GM12878 (cell line): ENCODE results near the gene FADD. TPM values are rescaled to one million over a fixed set of nuclear protein-coding genes. Genes with fewer than 3 reads are reported as not detected.

Source experiments
- ESRRA ChIP-seq: IDR thresholded peaks from 2 replicates; pipeline ENCODE4 v1.6.1; 2012; ENCODE audit warnings: mild to moderate bottlenecking, low read length, improper control_type of control experiment
- HSF1 ChIP-seq: fragments of 150-350 bp; IDR thresholded peaks from 2 replicates; pipeline ENCODE4 v1.6.1; 2014; ENCODE audit warnings: mild to moderate bottlenecking, low read depth, low read length
- KAT2A ChIP-seq: conservative IDR thresholded peaks from 2 replicates; pipeline ENCODE4 v1.6.1; 2011; ENCODE audit warnings: low read depth, low read length; ENCODE audit not compliant: control insufficient read depth
- LARP7 ChIP-seq: fragments of 450-650 bp; IDR thresholded peaks from 2 replicates; pipeline ENCODE4 v1.6.1; 2017; ENCODE audit warnings: mild to moderate bottlenecking
- MAX ChIP-seq: IDR thresholded peaks from 2 replicates; pipeline ENCODE4 v1.6.1; 2012; ENCODE audit warnings: low read depth, low read length, improper control_type of control experiment
- MEF2A ChIP-seq: IDR thresholded peaks from 2 replicates; pipeline ENCODE4 v1.6.1; 2011; ENCODE audit warnings: low read depth, mild to moderate bottlenecking, low read length, moderate library complexity; ENCODE audit not compliant: insufficient read depth
- MLLT1 ChIP-seq: fragments of 450-650 bp; IDR thresholded peaks from 2 replicates; pipeline ENCODE4 v1.6.1; 2016; ENCODE audit warnings: mild to moderate bottlenecking
- MTA3 ChIP-seq: IDR thresholded peaks from 2 replicates; pipeline ENCODE4 v1.6.1; 2012; ENCODE audit warnings: low read length, inconsistent platforms, borderline replicate concordance
- NFIC ChIP-seq: IDR thresholded peaks from 2 replicates; pipeline ENCODE4 v1.6.1; 2012; ENCODE audit warnings: low read depth, mild to moderate bottlenecking, inconsistent platforms, low read length, moderate library complexity
- NRF1 ChIP-seq: conservative IDR thresholded peaks from 2 replicates; pipeline ENCODE4 v1.6.1; 2011; ENCODE audit warnings: mild to moderate bottlenecking, low read depth, low read length, improper control_type of control experiment
- PML ChIP-seq: IDR thresholded peaks from 2 replicates; pipeline ENCODE4 v1.6.1; 2012; ENCODE audit warnings: low read length, inconsistent platforms
- SKIL ChIP-seq: fragments of 450-650 bp; IDR thresholded peaks from 2 replicates; pipeline ENCODE4 v1.6.1; 2017; ENCODE audit warnings: mild to moderate bottlenecking, low read depth, inconsistent platforms; ENCODE audit not compliant: poor library complexity, severe bottlenecking
- SP1 ChIP-seq: IDR thresholded peaks from one replicate; pipeline ENCODE4 v1.6.1; 2011; ENCODE audit warnings: low read depth, low read length
- TBL1XR1 ChIP-seq: IDR thresholded peaks from 2 replicates; pipeline ENCODE4 v1.6.1; 2012; ENCODE audit warnings: low read depth, low read length, improper control_type of control experiment
- polyA plus RNA-seq, 11 experiments: library from polyadenylated mRNA; depleted of rRNA in 4 of 11; unstranded in 6 of 11; stranded (reverse) in 5 of 11; fragments of >200 nt; fragmentation: Nextera tagmentation in 4 of 11; fragmentation: Illumina TruSeq in 1 of 11; extraction: Ambion mirVana in 4 of 11; extraction: Trizol in 1 of 11; gene quantifications; 1 replicate in 1 of 11; 2 replicates in 10 of 11; pipeline versions ENCODE4 v1.2.1 to v1.2.3, GENCODE V29; 2011 to 2016; ENCODE audit warnings: inconsistent platforms in 2 of 11, missing spikeins in 2 of 11, low read depth in 1 of 11
- total RNA-seq, 4 experiments: library from RNA; depleted of rRNA in 3 of 4; stranded (reverse); fragments of >200 nt in 3 of 4; fragmentation: Illumina TruSeq in 1 of 4; extraction: Trizol in 1 of 4; gene quantifications; 2 replicates each; pipeline versions ENCODE4 v1.2.1 to v1.2.3, GENCODE V29; 2013 to 2021
- TF ChIP-seq, protein P1 (sequence below): fragments of 450-650 bp; formaldehyde crosslinking; IDR thresholded peaks from 2 replicates; pipeline ENCODE4 v1.4.0; 2022; ENCODE audit warnings: mild to moderate bottlenecking, moderate library complexity
- TF ChIP-seq, protein P2 (sequence below): fragments of 450-650 bp; IDR thresholded peaks from 2 replicates; pipeline ENCODE4 v1.6.1; 2017; ENCODE audit warnings: mild to moderate bottlenecking, moderate library complexity

Gene FADD
- total and polyA plus RNA-seq, 10 of the 15 experiments (the other 5 are each of a cell fraction or from before 2014, with no cell fraction given) = 0.32 to 38.7 (median 21.8) TPM

DNA sequence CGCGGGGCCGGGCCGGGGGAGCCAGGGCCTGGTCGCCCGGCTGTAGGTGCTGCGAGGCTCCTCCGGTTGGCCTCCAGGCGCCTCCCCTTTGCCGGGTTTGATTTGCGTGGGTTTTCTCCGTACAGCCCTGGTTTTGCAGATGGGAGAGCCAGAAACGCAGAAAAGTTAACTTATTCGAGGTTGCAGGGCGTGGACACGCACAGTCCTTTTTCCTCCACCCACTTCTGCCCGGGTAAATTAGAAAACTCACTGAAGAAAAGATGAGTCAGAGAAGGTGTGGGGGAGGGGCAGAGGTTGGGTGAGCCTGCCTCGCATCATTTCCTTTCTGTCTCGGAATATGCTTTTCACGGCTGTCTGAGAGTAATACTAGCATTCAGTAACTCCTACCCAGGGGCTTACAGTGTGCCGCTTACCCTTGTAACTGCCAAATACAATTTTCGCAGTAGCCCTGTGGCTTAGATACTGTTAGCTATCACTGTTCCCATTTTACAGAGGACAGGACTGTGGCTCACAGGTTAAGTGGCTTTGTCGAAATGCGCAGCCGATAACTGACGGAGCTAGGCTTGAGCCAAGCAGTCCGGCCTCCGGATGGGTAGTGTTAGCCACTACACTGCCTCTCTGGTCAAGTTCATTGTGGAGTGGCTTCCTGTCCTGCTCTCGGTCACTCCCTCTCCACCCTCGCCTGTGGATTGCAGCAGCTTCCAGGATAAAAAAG, 812 bp downstream of the FADD start (continued):
- TF ChIP-seq MLLT1 = no peak
- no peak for TF ChIP-seq KAT2A
- TF ChIP-seq MTA3 = no peak
- TF ChIP-seq SP1 = no peak
- no peak for TF ChIP-seq HSF1
- no peak for TF ChIP-seq MEF2A
- TF ChIP-seq, protein P1, sequence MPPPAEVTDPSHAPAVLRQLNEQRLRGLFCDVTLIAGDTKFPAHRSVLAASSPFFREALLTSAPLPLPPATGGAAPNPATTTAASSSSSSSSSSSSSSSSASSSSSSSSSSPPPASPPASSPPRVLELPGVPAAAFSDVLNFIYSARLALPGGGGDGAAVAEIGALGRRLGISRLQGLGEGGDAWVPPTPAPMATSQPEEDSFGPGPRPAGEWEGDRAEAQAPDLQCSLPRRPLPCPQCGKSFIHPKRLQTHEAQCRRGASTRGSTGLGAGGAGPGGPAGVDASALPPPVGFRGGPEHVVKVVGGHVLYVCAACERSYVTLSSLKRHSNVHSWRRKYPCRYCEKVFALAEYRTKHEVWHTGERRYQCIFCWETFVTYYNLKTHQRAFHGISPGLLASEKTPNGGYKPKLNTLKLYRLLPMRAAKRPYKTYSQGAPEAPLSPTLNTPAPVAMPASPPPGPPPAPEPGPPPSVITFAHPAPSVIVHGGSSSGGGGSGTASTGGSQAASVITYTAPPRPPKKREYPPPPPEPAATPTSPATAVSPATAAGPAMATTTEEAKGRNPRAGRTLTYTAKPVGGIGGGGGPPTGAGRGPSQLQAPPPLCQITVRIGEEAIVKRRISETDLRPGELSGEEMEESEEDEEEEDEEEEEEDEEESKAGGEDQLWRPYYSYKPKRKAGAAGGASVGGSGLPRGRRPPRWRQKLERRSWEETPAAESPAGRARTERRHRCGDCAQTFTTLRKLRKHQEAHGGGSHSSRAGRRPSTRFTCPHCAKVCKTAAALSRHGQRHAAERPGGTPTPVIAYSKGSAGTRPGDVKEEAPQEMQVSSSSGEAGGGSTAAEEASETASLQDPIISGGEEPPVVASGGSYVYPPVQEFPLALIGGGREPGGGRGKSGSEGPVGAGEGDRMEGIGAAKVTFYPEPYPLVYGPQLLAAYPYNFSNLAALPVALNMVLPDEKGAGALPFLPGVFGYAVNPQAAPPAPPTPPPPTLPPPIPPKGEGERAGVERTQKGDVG = no peak
- TF ChIP-seq SKIL = no peak
- TF ChIP-seq PML = no peak
- TF ChIP-seq, protein P2, sequence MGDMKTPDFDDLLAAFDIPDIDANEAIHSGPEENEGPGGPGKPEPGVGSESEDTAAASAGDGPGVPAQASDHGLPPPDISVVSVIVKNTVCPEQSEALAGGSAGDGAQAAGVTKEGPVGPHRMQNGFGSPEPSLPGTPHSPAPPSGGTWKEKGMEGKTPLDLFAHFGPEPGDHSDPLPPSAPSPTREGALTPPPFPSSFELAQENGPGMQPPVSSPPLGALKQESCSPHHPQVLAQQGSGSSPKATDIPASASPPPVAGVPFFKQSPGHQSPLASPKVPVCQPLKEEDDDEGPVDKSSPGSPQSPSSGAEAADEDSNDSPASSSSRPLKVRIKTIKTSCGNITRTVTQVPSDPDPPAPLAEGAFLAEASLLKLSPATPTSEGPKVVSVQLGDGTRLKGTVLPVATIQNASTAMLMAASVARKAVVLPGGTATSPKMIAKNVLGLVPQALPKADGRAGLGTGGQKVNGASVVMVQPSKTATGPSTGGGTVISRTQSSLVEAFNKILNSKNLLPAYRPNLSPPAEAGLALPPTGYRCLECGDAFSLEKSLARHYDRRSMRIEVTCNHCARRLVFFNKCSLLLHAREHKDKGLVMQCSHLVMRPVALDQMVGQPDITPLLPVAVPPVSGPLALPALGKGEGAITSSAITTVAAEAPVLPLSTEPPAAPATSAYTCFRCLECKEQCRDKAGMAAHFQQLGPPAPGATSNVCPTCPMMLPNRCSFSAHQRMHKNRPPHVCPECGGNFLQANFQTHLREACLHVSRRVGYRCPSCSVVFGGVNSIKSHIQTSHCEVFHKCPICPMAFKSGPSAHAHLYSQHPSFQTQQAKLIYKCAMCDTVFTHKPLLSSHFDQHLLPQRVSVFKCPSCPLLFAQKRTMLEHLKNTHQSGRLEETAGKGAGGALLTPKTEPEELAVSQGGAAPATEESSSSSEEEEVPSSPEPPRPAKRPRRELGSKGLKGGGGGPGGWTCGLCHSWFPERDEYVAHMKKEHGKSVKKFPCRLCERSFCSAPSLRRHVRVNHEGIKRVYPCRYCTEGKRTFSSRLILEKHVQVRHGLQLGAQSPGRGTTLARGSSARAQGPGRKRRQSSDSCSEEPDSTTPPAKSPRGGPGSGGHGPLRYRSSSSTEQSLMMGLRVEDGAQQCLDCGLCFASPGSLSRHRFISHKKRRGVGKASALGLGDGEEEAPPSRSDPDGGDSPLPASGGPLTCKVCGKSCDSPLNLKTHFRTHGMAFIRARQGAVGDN = no peak
- TF ChIP-seq ESRRA = no peak
- no peak for TF ChIP-seq NRF1
- TF ChIP-seq LARP7 = no peak
- TF ChIP-seq TBL1XR1 = no peak
- TF ChIP-seq MAX = no peak
- no peak for TF ChIP-seq NFIC
